Breast epithelium (tissue), 4 donors: ENCODE results near the gene SF3B1. TPM values are rescaled to one million over a fixed set of nuclear protein-coding genes. Genes with fewer than 3 reads are reported as not detected.
A peak's percentile ranks its signal among the peaks of the same experiment; 100 is the strongest.
"Not testable (repeated sequence)": the region's sequence is repeated elsewhere in the genome, so short reads cannot be mapped to it uniquely, and the experiment has no call there.

Experiments used
- DNase-seq, 2 donors: peaks; one replicate each; pipeline ENCODE4 v3.0.0-alpha.2; 2019; ENCODE audit warnings: low spot score in 2 of 2
- H3K27ac ChIP-seq, 2 donors: fragments of 200-600 bp; sonication (generic) in 1 of 2; one replicate each; pipeline ENCODE4 v1.5.1; 2016 to 2019; ENCODE audit warnings: mild to moderate bottlenecking in 1 of 2
- H3K27me3 ChIP-seq, 2 donors: fragments of 200-600 bp; sonication (generic) in 1 of 2; one replicate each; pipeline versions ENCODE4 v1.5.1 to v1.6.0; 2017 to 2019; ENCODE audit warnings: control low read depth in 1 of 2, mild to moderate bottlenecking in 1 of 2
- H3K36me3 ChIP-seq: fragments of 200-600 bp; one replicate; pipeline ENCODE4 v1.5.1; 2019
- H3K4me1 ChIP-seq, 2 donors: fragments of 200-600 bp; sonication (generic); one replicate each; pipeline ENCODE4 v1.5.1; 2016 to 2019; ENCODE audit warnings: control low read depth in 1 of 2
- H3K4me3 ChIP-seq, 3 donors: fragments of 200-600 bp; sonication (generic); 1 replicate in 2 of 3; 2 replicates in 1 of 3; pipeline ENCODE4 v1.5.1; 2016 to 2019; ENCODE audit warnings: mild to moderate bottlenecking in 3 of 3, moderate library complexity in 2 of 3
- H3K9me3 ChIP-seq, 2 donors: fragments of 200-600 bp; sonication (generic) in 1 of 2; one replicate each; pipeline ENCODE4 v1.5.1; 2016 to 2019; ENCODE audit warnings: control low read depth in 1 of 2
- POLR2A ChIP-seq: fragments of 450-650 bp; IDR thresholded peaks from one replicate; pipeline ENCODE4 v1.6.1; 2016; ENCODE audit warnings: antibody characterized with exemption, mild to moderate bottlenecking, moderate library complexity
- POLR2AphosphoS5 ChIP-seq, 3 donors: sonication (generic); formaldehyde crosslinking; IDR thresholded peaks; one replicate each; pipeline ENCODE4 v1.6.1; 2017; ENCODE audit warnings: antibody characterized with exemption in 3 of 3
- intact Hi-C: fragments of 100-400 bp; cut with DNase I; formaldehyde crosslinking; loops from one replicate; pipeline ENCODE4 v1.15.1; 2023; ENCODE audit warnings: low total_unique reads
- total RNA-seq, 3 donors: library from RNA; depleted of rRNA; stranded (reverse); fragments of >200 nt; gene quantifications; one replicate each; pipeline ENCODE4 v1.1.0, GENCODE V29; 2016
- TF ChIP-seq, protein P1 (sequence below), 3 donors: fragments of 450-650 bp; IDR thresholded peaks; one replicate each; pipeline ENCODE4 v1.5.1; 2016 to 2017; ENCODE audit warnings: antibody characterized with exemption in 3 of 3, mild to moderate bottlenecking in 3 of 3, moderate library complexity in 3 of 3

The SF3B1 gene, protein sequence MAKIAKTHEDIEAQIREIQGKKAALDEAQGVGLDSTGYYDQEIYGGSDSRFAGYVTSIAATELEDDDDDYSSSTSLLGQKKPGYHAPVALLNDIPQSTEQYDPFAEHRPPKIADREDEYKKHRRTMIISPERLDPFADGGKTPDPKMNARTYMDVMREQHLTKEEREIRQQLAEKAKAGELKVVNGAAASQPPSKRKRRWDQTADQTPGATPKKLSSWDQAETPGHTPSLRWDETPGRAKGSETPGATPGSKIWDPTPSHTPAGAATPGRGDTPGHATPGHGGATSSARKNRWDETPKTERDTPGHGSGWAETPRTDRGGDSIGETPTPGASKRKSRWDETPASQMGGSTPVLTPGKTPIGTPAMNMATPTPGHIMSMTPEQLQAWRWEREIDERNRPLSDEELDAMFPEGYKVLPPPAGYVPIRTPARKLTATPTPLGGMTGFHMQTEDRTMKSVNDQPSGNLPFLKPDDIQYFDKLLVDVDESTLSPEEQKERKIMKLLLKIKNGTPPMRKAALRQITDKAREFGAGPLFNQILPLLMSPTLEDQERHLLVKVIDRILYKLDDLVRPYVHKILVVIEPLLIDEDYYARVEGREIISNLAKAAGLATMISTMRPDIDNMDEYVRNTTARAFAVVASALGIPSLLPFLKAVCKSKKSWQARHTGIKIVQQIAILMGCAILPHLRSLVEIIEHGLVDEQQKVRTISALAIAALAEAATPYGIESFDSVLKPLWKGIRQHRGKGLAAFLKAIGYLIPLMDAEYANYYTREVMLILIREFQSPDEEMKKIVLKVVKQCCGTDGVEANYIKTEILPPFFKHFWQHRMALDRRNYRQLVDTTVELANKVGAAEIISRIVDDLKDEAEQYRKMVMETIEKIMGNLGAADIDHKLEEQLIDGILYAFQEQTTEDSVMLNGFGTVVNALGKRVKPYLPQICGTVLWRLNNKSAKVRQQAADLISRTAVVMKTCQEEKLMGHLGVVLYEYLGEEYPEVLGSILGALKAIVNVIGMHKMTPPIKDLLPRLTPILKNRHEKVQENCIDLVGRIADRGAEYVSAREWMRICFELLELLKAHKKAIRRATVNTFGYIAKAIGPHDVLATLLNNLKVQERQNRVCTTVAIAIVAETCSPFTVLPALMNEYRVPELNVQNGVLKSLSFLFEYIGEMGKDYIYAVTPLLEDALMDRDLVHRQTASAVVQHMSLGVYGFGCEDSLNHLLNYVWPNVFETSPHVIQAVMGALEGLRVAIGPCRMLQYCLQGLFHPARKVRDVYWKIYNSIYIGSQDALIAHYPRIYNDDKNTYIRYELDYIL
- 100 to 1,000 TPM; 403 to 552 (median 415) TPM for total RNA-seq

DNA sequence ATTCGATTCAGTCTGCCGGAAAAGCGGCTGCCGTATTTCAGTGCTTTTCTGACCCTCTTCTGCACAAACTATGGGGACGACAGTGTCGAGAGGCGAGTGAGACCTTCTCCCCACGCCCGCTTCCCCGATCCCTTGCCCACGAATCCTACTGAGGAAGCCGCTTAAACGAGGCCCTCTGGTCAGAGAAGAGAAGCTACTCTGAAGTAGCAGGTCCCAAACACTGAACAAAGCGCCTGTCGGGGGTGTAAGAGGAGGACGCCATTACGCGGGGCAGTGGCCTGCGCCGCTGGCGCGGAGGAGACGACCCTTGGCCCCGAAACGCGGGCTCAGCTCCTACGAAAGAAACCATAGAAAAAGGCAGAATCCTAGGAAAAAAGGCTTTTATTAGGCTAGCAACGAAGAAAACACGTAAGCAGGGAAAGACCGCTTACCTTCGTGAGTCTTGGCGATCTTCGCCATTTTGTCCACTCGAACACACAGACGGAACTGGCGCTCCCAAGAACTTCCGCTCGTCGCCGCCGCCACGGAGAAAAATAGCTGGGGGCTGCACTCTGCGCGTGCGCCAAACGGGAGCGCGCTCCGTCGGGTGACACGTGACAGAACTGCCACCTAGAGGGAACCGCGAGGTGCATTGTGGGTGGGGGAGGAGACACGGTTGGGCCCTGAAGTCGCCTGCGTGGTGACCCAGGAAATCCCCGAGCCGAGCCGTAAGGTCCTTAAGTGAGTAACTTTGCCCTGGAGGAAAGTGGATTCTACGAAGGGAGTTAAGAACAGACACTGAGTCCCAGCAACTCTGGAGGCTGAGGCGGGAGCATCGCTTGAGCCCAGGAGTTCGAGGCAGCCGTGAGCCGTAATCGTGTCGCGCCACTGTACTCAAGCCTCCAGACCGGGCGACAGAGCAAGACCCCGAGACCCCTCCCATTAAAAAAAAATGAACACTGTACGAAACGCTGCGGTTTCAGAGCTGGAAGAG is at the start of gene SF3B1:
Gene SF3B1, minus strand, starts transcription at position 488 of the 973 bp plus-strand sequence. Its CDS starts 29 bp downstream, at position 459.
- no peaks in the 10 kb centered on the region for H3K36me3 ChIP-seq
- peak within 1 kb of the TSS; percentile 80 to 96 (median 94) for H3K4me3 ChIP-seq
- TF ChIP-seq POLR2A, result peak; percentile 97
- TF ChIP-seq, protein P1, sequence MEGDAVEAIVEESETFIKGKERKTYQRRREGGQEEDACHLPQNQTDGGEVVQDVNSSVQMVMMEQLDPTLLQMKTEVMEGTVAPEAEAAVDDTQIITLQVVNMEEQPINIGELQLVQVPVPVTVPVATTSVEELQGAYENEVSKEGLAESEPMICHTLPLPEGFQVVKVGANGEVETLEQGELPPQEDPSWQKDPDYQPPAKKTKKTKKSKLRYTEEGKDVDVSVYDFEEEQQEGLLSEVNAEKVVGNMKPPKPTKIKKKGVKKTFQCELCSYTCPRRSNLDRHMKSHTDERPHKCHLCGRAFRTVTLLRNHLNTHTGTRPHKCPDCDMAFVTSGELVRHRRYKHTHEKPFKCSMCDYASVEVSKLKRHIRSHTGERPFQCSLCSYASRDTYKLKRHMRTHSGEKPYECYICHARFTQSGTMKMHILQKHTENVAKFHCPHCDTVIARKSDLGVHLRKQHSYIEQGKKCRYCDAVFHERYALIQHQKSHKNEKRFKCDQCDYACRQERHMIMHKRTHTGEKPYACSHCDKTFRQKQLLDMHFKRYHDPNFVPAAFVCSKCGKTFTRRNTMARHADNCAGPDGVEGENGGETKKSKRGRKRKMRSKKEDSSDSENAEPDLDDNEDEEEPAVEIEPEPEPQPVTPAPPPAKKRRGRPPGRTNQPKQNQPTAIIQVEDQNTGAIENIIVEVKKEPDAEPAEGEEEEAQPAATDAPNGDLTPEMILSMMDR (IDR thresholded peaks at IDR 0.05), result peak in 2 of 3 donors; percentile 11 to 19
- peak; percentile 94 to 98 (median 95) for TF ChIP-seq POLR2AphosphoS5 (IDR thresholded peaks at IDR 0.05)
- intact Hi-C loops, result no loop called here
- H3K4me1 ChIP-seq, result peaks cover 5 to 20% of the 10 kb centered on the region in 2 donors
- H3K9me3 ChIP-seq, result no peaks in the 10 kb centered on the region
- H3K27ac ChIP-seq, result peak within 1 kb of the TSS; percentile 96 to 99
- no peaks in the 10 kb centered on the region for H3K27me3 ChIP-seq
- peak; percentile 97 to 99 for DNase-seq

DNA sequence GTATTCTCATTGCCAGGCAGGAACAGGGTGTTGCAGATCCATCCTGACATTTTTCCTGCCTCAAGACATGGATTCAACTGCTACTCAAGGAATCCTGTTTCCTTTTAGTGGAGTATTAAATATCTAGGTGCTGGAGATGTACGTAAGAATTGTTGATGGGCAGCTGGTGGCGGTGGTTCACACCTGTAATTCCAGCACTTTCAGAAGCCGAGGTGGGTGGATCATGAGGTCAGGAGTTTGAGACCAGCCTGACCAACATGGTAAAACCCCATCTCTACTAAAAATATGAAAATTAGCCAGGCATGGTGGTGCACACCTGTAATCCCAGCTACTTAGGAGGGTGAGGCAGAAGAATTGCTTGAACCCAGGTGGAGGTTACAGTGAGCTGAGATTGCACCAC is 49.4 kb upstream of the SF3B1 start:
- H3K4me1 ChIP-seq, H3K27ac ChIP-seq, intact Hi-C loops, H3K27me3 ChIP-seq, H3K4me3 ChIP-seq, DNase-seq, H3K36me3 ChIP-seq: not testable (repeated sequence)
- H3K9me3 ChIP-seq, result peaks cover 9 to 10% of the 10 kb centered on the region in 2 donors

DNA sequence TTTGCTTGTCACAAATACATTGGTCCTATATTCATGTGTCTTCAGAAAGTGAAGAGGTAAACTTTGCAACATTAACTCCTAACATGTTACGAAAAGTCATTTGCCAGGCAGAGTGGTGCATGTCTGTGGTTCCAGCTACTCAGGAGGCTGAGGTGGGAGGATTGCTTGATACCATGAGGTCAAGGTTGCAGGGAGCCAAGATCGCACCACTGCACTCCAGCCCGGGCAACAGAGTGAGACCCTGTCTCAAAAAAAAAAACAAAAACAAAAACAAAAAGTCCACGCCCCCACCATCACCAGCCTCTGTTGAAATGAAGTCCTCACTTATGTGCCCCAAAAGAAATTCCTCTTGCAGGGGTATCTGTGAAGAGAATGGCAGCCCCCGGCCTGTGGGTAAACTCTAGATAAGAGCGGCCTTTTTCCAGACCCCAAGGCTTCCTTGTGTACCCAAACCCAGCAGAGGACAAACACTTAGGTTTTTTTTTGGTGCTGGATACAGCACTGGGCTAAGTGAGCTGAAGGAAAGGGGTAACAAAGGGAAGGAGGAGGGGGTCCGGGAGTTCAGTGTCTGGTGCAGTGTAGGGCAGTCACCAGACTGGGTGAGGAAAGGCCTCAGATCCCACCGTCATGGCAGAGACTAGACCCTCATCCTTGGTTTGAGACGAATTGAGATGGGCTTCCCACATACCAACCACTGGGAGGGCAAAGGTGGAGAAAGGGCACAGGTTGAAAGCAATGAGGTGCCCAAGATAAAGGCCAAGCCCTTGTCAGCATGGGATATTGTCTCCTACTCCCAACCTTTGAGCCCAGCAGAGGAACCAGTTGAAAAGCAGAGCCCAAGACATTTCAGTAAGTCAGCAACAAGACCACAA is 45.6 kb upstream of the SF3B1 start:
- H3K4me3 ChIP-seq, result no peak overlapping the region
- DNase-seq, result no peak
- H3K4me1 ChIP-seq, result no peaks in the 10 kb centered on the region
- no peaks in the 10 kb centered on the region for H3K27me3 ChIP-seq
- H3K9me3 ChIP-seq, result peaks cover 9 to 10% of the 10 kb centered on the region in 2 donors
- no peak overlapping the region for H3K27ac ChIP-seq
- TF ChIP-seq POLR2AphosphoS5 (IDR thresholded peaks at IDR 0.05) (no peak), POLR2A (no peak)
- TF ChIP-seq, protein P1 (IDR thresholded peaks at IDR 0.05), result no peak
- intact Hi-C loops, result no loop called here
- H3K36me3 ChIP-seq, result no peaks in the 10 kb centered on the region

DNA sequence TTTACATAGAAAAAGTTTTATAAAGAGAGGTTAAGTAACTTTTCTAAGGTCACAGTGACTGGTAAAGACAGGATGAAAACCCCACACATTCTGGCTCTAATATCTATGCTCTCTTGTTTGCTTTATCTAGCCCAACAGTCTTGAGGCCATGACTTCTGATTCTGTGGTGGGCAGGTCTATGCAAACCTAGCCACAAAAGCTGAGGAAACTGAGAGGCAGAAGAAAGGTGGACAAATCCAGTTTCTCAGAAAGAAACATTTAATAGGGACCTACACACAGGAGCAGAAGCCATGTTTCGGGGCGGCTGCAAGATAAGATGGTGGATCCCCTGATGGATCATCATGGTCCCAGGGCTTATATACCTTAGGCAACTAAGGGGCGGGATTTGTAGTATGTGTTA is 43.0 kb upstream of the SF3B1 start:
- no peak overlapping the region for H3K27ac ChIP-seq
- H3K27me3 ChIP-seq, result no peaks in the 10 kb centered on the region
- H3K4me1 ChIP-seq, result no peaks in the 10 kb centered on the region
- TF ChIP-seq POLR2A (no peak), POLR2AphosphoS5 (IDR thresholded peaks at IDR 0.05) (no peak)
- TF ChIP-seq, protein P1 (IDR thresholded peaks at IDR 0.05), result no peak
- no peak overlapping the region for H3K4me3 ChIP-seq
- no peaks in the 10 kb centered on the region for H3K36me3 ChIP-seq
- no peaks in the 10 kb centered on the region for H3K9me3 ChIP-seq
- no peak for DNase-seq
- intact Hi-C loops, result no loop called here
